ENCODE results near the gene ZNF217.
"Not testable (repeated sequence)": the region's sequence is repeated elsewhere in the genome, so short reads cannot be mapped to it uniquely, and the experiment has no call there.

The ZNF217 gene

GRCh38 chr20:53581444-53582250 is 12.0 kb downstream of the ZNF217 start:
- DNase-seq: no peak

GRCh38 chr20:53580376-53581111 is 13.1 kb downstream of the ZNF217 start:
- no peak for DNase-seq

GRCh38 chr20:53579581-53580375 is 13.9 kb downstream of the ZNF217 start:
- DNase-seq: no peak

- DNase-seq: no peak
These were observed 14.4 kb downstream of the ZNF217 start for GRCh38 chr20:53579266-53579580.

- peak; percentile 85 for DNase-seq
These were observed 15.0 kb downstream of the ZNF217 start for GRCh38 chr20:53578492-53579222.

GRCh38 chr20:53576586-53577318 is 16.9 kb downstream of the ZNF217 start:
- no peak for DNase-seq

GRCh38 chr20:53576195-53576580 is 17.5 kb downstream of the ZNF217 start:
- no peak for DNase-seq

- no peak for DNase-seq
These were observed 18.0 kb downstream of the ZNF217 start for GRCh38 chr20:53575481-53576194.

GRCh38 chr20:53574819-53575218 is 18.8 kb downstream of the ZNF217 start:
- DNase-seq: no peak

- no peak for DNase-seq
These were observed 19.3 kb downstream of the ZNF217 start for GRCh38 chr20:53574259-53574789.

GRCh38 chr20:53571555-53572286 is 21.9 kb downstream of the ZNF217 start:
- DNase-seq: no peak

GRCh38 chr20:53570446-53571276 is 23.0 kb downstream of the ZNF217 start:
- no peak for DNase-seq

GRCh38 chr20:53569606-53570307 is 23.9 kb downstream of the ZNF217 start:
- no peak for DNase-seq

- no peak for DNase-seq
These were observed 24.6 kb downstream of the ZNF217 start for GRCh38 chr20:53569005-53569404.

GRCh38 chr20:53568351-53568750 is 25.3 kb downstream of the ZNF217 start:
- no peak for DNase-seq

GRCh38 chr20:53567379-53567917 is 26.2 kb downstream of the ZNF217 start:
- no peak for DNase-seq

- DNase-seq: not testable (repeated sequence)
These were observed 27.0 kb downstream of the ZNF217 start for GRCh38 chr20:53566623-53567022.

- DNase-seq: no peak
These were observed 28.4 kb downstream of the ZNF217 start for GRCh38 chr20:53565254-53565653.
